K562 (cell line): Measurements from ENCODE around the gene SNRPD2. TPM values are rescaled to one million over a fixed set of nuclear protein-coding genes. Genes with fewer than 3 reads are reported as not detected.

ENCODE experiments used
- BDP1 ChIP-seq: IDR thresholded peaks from 3 replicates; pipeline ENCODE4 v1.6.1; 2011; ENCODE audit not compliant: insufficient read length, insufficient read depth
- CBX2 ChIP-seq: fragments of 200-600 bp; sonication (generic); IDR thresholded peaks from one replicate; pipeline ENCODE4 v1.6.1; 2012; ENCODE audit warnings: mild to moderate bottlenecking, low read length, inconsistent platforms; ENCODE audit not compliant: insufficient read depth, poor library complexity, severe bottlenecking
- CREM ChIP-seq: IDR thresholded peaks from 2 replicates; pipeline ENCODE4 v1.6.1; 2014; ENCODE audit warnings: antibody characterized with exemption, low read depth
- CTCF ChIP-seq, 3 experiments: IDR thresholded peaks in 2 of 3; conservative IDR thresholded peaks in 1 of 3; 2 replicates each; pipeline ENCODE4 v1.5.1; 2011 to 2012; ENCODE audit warnings: low read length in 3 of 3, mild to moderate bottlenecking in 3 of 3, control low read depth in 2 of 3, improper control_type of control experiment in 1 of 3, inconsistent platforms in 1 of 3, low read depth in 1 of 3, mixed read lengths in 1 of 3, moderate library complexity in 1 of 3; ENCODE audit not compliant: insufficient read depth in 2 of 3
- DDX20 ChIP-seq: fragments of 450-650 bp; IDR thresholded peaks from 2 replicates; pipeline ENCODE4 v1.6.1; 2016; ENCODE audit warnings: missing genetic modification characterization, low read depth, mild to moderate bottlenecking, missing compliant biosample characterization, moderate library complexity
- FOXA3 ChIP-seq, 2 experiments: fragments of 450-650 bp in 1 of 2; sonication (generic) in 1 of 2; formaldehyde crosslinking; IDR thresholded peaks in 1 of 2; conservative IDR thresholded peaks in 1 of 2; 2 replicates each; pipeline versions ENCODE4 v1.4.0 to v1.8.0; 2020 to 2022; ENCODE audit warnings: mild to moderate bottlenecking in 2 of 2, missing genetic modification reagents in 1 of 2
- FOXP1 ChIP-seq: sonication (generic); formaldehyde crosslinking; IDR thresholded peaks from 2 replicates; pipeline ENCODE4 v1.8.0; 2022; ENCODE audit warnings: mild to moderate bottlenecking, missing genetic modification reagents
- HDAC6 ChIP-seq: IDR thresholded peaks from 2 replicates; pipeline ENCODE4 v1.6.1; 2012; ENCODE audit warnings: low read depth, mild to moderate bottlenecking, control low read depth, inconsistent platforms, low read length, moderate library complexity
- JUN ChIP-seq, 2 experiments: sonication (generic) in 1 of 2; formaldehyde crosslinking in 1 of 2; IDR thresholded peaks; 2 replicates each; pipeline versions ENCODE4 v1.6.1 to v1.8.0; 2012 to 2022; ENCODE audit warnings: borderline replicate concordance in 2 of 2, mild to moderate bottlenecking in 2 of 2, improper control_type of control experiment in 1 of 2, low read depth in 1 of 2, low read length in 1 of 2, missing genetic modification reagents in 1 of 2
- KAT7 ChIP-seq: sonication (generic); formaldehyde crosslinking; IDR thresholded peaks from 2 replicates; pipeline ENCODE4 v1.8.0; 2022; ENCODE audit warnings: missing genetic modification reagents, mild to moderate bottlenecking, borderline replicate concordance
- MLX ChIP-seq, 2 experiments: fragments of 450-650 bp in 1 of 2; sonication (generic) in 1 of 2; formaldehyde crosslinking; conservative IDR thresholded peaks; 2 replicates each; pipeline versions ENCODE4 v1.4.0 to v1.8.1; 2020 to 2022; ENCODE audit warnings: mild to moderate bottlenecking in 1 of 2, missing genetic modification reagents in 1 of 2
- MTA3 ChIP-seq: fragments of 450-650 bp; formaldehyde crosslinking; IDR thresholded peaks from 2 replicates; pipeline ENCODE4 v1.6.1; 2017; ENCODE audit warnings: mild to moderate bottlenecking, borderline replicate concordance
- RREB1 ChIP-seq: fragments of 250-450 bp; sonication (Bioruptor Pico); IDR thresholded peaks from 2 replicates; pipeline ENCODE4 v1.4.0; 2020
- SLC30A9 ChIP-seq: fragments of 250-450 bp; sonication (Bioruptor Pico); IDR thresholded peaks from 2 replicates; pipeline ENCODE4 v1.8.0; 2022; ENCODE audit warnings: mild to moderate bottlenecking, moderate library complexity
- SP1 ChIP-seq: sonication (generic); formaldehyde crosslinking; IDR thresholded peaks from 2 replicates; pipeline ENCODE4 v1.8.1; 2022; ENCODE audit warnings: mild to moderate bottlenecking, missing genetic modification reagents
- THAP7 ChIP-seq: fragments of 250-450 bp; sonication (Bioruptor Pico); IDR thresholded peaks from 2 replicates; pipeline ENCODE4 v1.5.0; 2021
- ZNF696 ChIP-seq: fragments of 250-450 bp; sonication (Bioruptor Pico); conservative IDR thresholded peaks from 2 replicates; pipeline ENCODE4 v1.4.0; 2020; ENCODE audit warnings: mild to moderate bottlenecking, moderate library complexity
- polyA plus RNA-seq, 8 experiments: library from polyadenylated mRNA; depleted of rRNA in 4 of 8; stranded (reverse) in 5 of 8; unstranded in 3 of 8; fragments of >200 nt; fragmentation: Nextera tagmentation in 2 of 8; fragmentation: Illumina TruSeq in 1 of 8; extraction: Ambion mirVana in 2 of 8; extraction: Trizol in 1 of 8; gene quantifications; 2 replicates each; pipeline versions ENCODE4 v1.2.1 to v1.2.3, GENCODE V29; 2011 to 2014; ENCODE audit warnings: inconsistent platforms in 1 of 8, missing spikeins in 1 of 8
- total RNA-seq, 7 experiments: library from RNA; depleted of rRNA in 6 of 7; stranded (reverse); fragments of >200 nt in 6 of 7; fragmentation: Illumina TruSeq in 2 of 7; extraction: Trizol in 2 of 7; gene quantifications; 2 replicates each; pipeline versions ENCODE4 v1.2.1 to v1.2.3, GENCODE V29; 2011 to 2021; ENCODE audit warnings: low replicate concordance in 1 of 7

SNRPD2 gene
- total and polyA plus RNA-seq, 9 of the 15 experiments (the other 6 are each of a cell fraction or from before 2014, with no cell fraction given): 728 to 4,411 (median 1,029) TPM

GRCh38 chr19:45681391-45682015, 10.2 kb downstream of the SNRPD2 start (continued):
- TF ChIP-seq RREB1 (CRISPR knock-in tag) (0 out of 2 replicates have a peak, but pooled peaks have one; percentile 23), BDP1 (no peak), THAP7 (CRISPR knock-in tag) (peak; percentile 23; the same call in 1 of the 2 replicates), CBX2 (no peak), KAT7 (CRISPR knock-in tag) (0 out of 2 replicates have a peak, but pooled peaks have one; percentile 20), CREM (peak; percentile 59), HDAC6 (no peak), SP1 (peak; percentile 62; the same call in 1 of the 2 replicates), CTCF (IDR thresholded peaks at IDR 0.05 in 2 of 3, conservative IDR thresholded peaks at IDR 0.05 in 1 of 3; ENCODE audit: insufficient read depth in 2 of 3, low read depth in 1 of 3, low read length in 3 of 3) (peak; percentile 90 to 95 (median 93)), MLX (CRISPR knock-in tag; conservative IDR thresholded peaks at IDR 0.05) (no peak), JUN (IDR thresholded peaks at IDR 0.05; ENCODE audit: borderline replicate concordance, low read depth, low read length) (peak; percentile 40; the same call in 1 of the 2 replicates), JUN (CRISPR knock-in tag; IDR thresholded peaks at IDR 0.05; ENCODE audit: borderline replicate concordance) (no peak), DDX20 (tag) (no peak), SLC30A9 (no peak), MTA3 (peak; percentile 62; the same call in 1 of the 2 replicates), ZNF696 (CRISPR knock-in tag) (no peak), FOXP1 (CRISPR knock-in tag) (0 out of 2 replicates have a peak, but pooled peaks have one; percentile 53), FOXA3 (CRISPR knock-in tag; conservative IDR thresholded peaks at IDR 0.05 in 1 of 2, IDR thresholded peaks at IDR 0.05 in 1 of 2) (0 out of 4 replicates have a peak, but pooled peaks of 1 of the 2 experiments have one; percentile 35)
